MM.1S (cell line): ENCODE data around the gene RPL27.
"Not testable (repeated sequence)": the region's sequence is repeated elsewhere in the genome, so short reads cannot be mapped to it uniquely, and the experiment has no call there.

Source experiments
- EZH2 ChIP-seq: fragments of 300-600 bp; sonication (generic); optimal IDR thresholded peaks from 2 replicates; pipeline ENCODE3; 2017; ENCODE audit warnings: low read depth, mild to moderate bottlenecking, antibody characterized with exemption, low read length, mixed read lengths
- EZH2phosphoT487 ChIP-seq: fragments of 300-600 bp; sonication (generic); IDR thresholded peaks from 2 replicates; pipeline ENCODE4 v1.6.1; 2018; ENCODE audit warnings: antibody characterized with exemption, low read length
- TF ChIP-seq, protein P1 (sequence below): fragments of 300-600 bp; sonication (generic); IDR thresholded peaks from 2 replicates; pipeline ENCODE4 v1.5.1; 2016; ENCODE audit warnings: antibody characterized with exemption, low read length, mixed read lengths

DNA sequence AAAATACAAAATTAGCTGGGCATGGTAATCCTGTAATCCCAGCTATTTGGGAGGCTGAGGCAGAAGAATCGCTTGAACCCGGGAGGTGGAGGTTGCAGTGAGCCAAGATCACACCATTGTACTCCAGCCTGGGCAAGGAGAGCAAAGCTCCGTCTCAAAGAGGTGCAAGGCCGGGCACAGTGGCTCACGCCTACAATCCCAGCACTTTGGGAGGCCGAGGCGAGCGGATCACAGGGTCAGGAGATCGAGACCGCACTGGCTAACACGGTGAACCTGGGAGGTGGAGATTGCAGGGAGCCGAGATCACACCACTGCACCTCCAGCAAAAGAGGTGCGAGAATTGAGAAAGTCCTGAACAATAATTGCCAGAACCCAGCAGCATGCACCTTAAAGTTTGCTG, 2.7 kb downstream of the RPL27 start:
- TF ChIP-seq, protein P1, sequence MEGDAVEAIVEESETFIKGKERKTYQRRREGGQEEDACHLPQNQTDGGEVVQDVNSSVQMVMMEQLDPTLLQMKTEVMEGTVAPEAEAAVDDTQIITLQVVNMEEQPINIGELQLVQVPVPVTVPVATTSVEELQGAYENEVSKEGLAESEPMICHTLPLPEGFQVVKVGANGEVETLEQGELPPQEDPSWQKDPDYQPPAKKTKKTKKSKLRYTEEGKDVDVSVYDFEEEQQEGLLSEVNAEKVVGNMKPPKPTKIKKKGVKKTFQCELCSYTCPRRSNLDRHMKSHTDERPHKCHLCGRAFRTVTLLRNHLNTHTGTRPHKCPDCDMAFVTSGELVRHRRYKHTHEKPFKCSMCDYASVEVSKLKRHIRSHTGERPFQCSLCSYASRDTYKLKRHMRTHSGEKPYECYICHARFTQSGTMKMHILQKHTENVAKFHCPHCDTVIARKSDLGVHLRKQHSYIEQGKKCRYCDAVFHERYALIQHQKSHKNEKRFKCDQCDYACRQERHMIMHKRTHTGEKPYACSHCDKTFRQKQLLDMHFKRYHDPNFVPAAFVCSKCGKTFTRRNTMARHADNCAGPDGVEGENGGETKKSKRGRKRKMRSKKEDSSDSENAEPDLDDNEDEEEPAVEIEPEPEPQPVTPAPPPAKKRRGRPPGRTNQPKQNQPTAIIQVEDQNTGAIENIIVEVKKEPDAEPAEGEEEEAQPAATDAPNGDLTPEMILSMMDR, result not testable (repeated sequence)
- not testable (repeated sequence) for TF ChIP-seq EZH2phosphoT487, EZH2
